OCI-LY7 (cell line): Measurements from ENCODE around the gene ADO. TPM values are rescaled to one million over a fixed set of nuclear protein-coding genes. Genes with fewer than 3 reads are reported as not detected.
A peak's percentile ranks its signal among the peaks of the same experiment; 100 is the strongest.

ENCODE experiments used
- BruUV-seq: library from RNA; stranded (reverse); fragments of 400-500 nt; replicated peaks from 2 replicates; lab custom pipeline; 2021; lab: Mats Ljungman, UMichigan
- CTCF ChIA-PET: fragments of 300-600 bp; sonication (Branson Sonifier 250); formaldehyde crosslinking; loops from one replicate; lab custom pipeline; 2022; ENCODE audit warnings: antibody characterized with exemption; ENCODE audit not compliant: unreplicated experiment; lab: Charles Lee
- POLR2A ChIA-PET: fragments of 300-600 bp; sonication (Branson Sonifier 250); formaldehyde crosslinking; loops from one replicate; lab custom pipeline; 2022; ENCODE audit warnings: antibody characterized with exemption; lab: Charles Lee
- DNase-seq: peaks from one replicate; pipeline ENCODE4 v3.0.0-alpha.2; 2015; ENCODE audit warnings: low spot score
- H2AFZ ChIP-seq: fragments of 200-600 bp; sonication (generic), shearing (Covaris generic); 2 replicates; pipeline ENCODE4 v1.6.1; 2014; ENCODE audit warnings: mild to moderate bottlenecking, antibody characterized with exemption, low read length, moderate library complexity
- H3K27ac ChIP-seq: fragments of 200-600 bp; sonication (generic); 2 replicates; pipeline ENCODE4 v1.5.1; 2014; ENCODE audit warnings: mixed run types, low read depth, mild to moderate bottlenecking, moderate library complexity, low read length, inconsistent platforms; ENCODE audit not compliant: poor library complexity, severe bottlenecking
- H3K36me3 ChIP-seq: fragments of 200-600 bp; sonication (generic); 2 replicates; pipeline ENCODE4 v1.6.1; 2014; ENCODE audit warnings: mild to moderate bottlenecking, antibody characterized with exemption, low read length, moderate library complexity, mixed read lengths; ENCODE audit not compliant: insufficient read depth
- H3K4me1 ChIP-seq: fragments of 200-600 bp; sonication (generic); 2 replicates; pipeline ENCODE4 v1.5.1; 2014; ENCODE audit warnings: mild to moderate bottlenecking, low read length; ENCODE audit not compliant: insufficient read depth, poor library complexity, severe bottlenecking
- H3K4me2 ChIP-seq: fragments of 200-600 bp; sonication (generic); 2 replicates; pipeline ENCODE4 v1.6.1; 2014; ENCODE audit warnings: mild to moderate bottlenecking, low read length
- H3K4me3 ChIP-seq: fragments of 200-600 bp; sonication (generic); 2 replicates; pipeline ENCODE4 v1.5.1; 2014; ENCODE audit warnings: mild to moderate bottlenecking, low read depth, low read length; ENCODE audit not compliant: poor library complexity, severe bottlenecking
- H3K79me2 ChIP-seq: fragments of 200-600 bp; sonication (generic); 2 replicates; pipeline ENCODE4 v1.6.1; 2016; ENCODE audit warnings: low read depth, mild to moderate bottlenecking, low read length, moderate library complexity, mixed read lengths; ENCODE audit not compliant: insufficient read depth
- H3K9me2 ChIP-seq: fragments of 200-600 bp; sonication (generic); 2 replicates; pipeline ENCODE4 v1.6.1; 2016; ENCODE audit warnings: mild to moderate bottlenecking, low read length, mixed read lengths; ENCODE audit not compliant: insufficient read depth
- H3K9me3 ChIP-seq: fragments of 200-600 bp; sonication (generic); 2 replicates; pipeline ENCODE4 v1.6.1; 2014; ENCODE audit warnings: mild to moderate bottlenecking, mixed run types, low read length, mixed read lengths
- H4K20me1 ChIP-seq: fragments of 200-600 bp; sonication (generic); 2 replicates; pipeline ENCODE4 v1.6.1; 2014; ENCODE audit warnings: mild to moderate bottlenecking, antibody characterized with exemption, low read length, moderate library complexity, mixed read lengths; ENCODE audit not compliant: insufficient read depth
- CTCF ChIP-seq: fragments of 200-600 bp; sonication (generic); conservative IDR thresholded peaks from 2 replicates; pipeline ENCODE4 v1.5.1; 2014; ENCODE audit warnings: mild to moderate bottlenecking, antibody characterized with exemption, low read length, moderate library complexity, mixed read lengths
- EZH2phosphoT487 ChIP-seq: fragments of 200-600 bp; sonication (generic); IDR thresholded peaks from 2 replicates; pipeline ENCODE4 v1.6.1; 2018; ENCODE audit warnings: low read depth, borderline replicate concordance, mild to moderate bottlenecking, mixed run types, antibody characterized with exemption, low read length, moderate library complexity, mixed read lengths
- intact Hi-C: fragments of 100-400 bp; cut with micrococcal nuclease; formaldehyde crosslinking; loops from one replicate; pipeline ENCODE4 v1.10.0; 2022; ENCODE audit not compliant: unreplicated experiment
- total RNA-seq, 2 experiments: library from RNA; depleted of rRNA in 1 of 2; stranded (reverse); fragments of >200 nt in 1 of 2; shearing (Covaris generic) in 1 of 2; gene quantifications; 2 replicates each; pipeline ENCODE4 v1.2.3, GENCODE V29; 2014 to 2022

The ADO gene
- total RNA-seq, 2 experiments from 2014 or later: 30.3 to 43.1 TPM

GRCh38 chr10:62769574-62770242 is 34.8 kb upstream of the ADO start:
- no peak overlapping the region for H3K4me3 ChIP-seq
- no peaks in the 10 kb centered on the region for H3K79me2 ChIP-seq
- no peaks in the 10 kb centered on the region for H3K9me3 ChIP-seq
- no peaks in the 10 kb centered on the region for H4K20me1 ChIP-seq
- H3K4me2 ChIP-seq: no peak overlapping the region
- peaks cover 16% of the 10 kb centered on the region for H3K4me1 ChIP-seq
- no peak for DNase-seq
- BruUV-seq: no TSS peak
- ChIA-PET POLR2A (interaction anchor here (0.8 to 1.1 kb wide), 3 partner anchors 9 to 20 kb away, joined by 3 to 4 read pairs (median 4); no protein-coding TSS in a partner anchor), CTCF (interaction anchor here (0.8 kb wide), 1 partner anchor 109 kb away, joined by 3 read pairs; no protein-coding TSS in a partner anchor)
- intact Hi-C loops: no loop called here
- TF ChIP-seq CTCF (no peak), EZH2phosphoT487 (no peak)
- H2AFZ ChIP-seq: peak overlapping the region; percentile 48; the same call in 1 of the 2 replicates
- H3K9me2 ChIP-seq: no peaks in the 10 kb centered on the region
- H3K36me3 ChIP-seq: no peaks in the 10 kb centered on the region
- H3K27ac ChIP-seq: no peak overlapping the region

DNA sequence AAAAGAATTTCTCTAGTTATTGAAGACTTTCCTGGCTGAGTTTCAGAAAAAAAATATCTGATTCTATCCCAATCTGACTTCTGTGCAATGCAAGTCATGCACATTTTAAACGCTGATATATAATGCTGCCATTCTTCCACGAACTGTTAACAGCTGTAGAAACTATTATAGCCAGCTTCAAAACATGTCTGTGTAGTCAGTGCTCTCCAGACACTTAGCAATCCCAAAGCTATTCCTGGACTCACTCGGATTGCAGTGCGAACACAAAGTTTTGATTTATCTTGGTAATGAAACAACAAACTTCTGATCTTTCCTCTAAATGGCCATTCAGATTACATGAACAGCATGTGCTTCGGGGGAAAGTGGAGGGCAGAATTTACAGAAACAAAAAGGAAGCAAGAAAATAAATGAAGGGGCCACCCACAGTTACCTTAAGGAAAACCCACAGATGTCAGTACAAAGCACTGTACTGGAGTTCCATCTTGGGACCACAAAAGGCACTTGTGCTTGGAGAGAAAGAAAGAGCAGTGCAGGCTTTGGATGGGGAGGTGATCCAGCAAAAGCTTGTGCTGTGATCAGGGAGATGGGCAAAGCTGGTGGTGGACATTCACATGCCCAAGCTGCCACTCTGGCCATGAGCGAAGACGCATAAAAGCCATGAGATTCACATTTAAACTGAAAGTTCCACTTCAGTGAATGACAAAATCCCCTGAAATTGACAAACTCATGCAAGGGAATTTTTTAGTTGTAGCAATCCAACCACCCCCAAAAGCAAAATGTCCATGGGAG is 32.1 kb upstream of the ADO start:
- Histone ChIP-seq H3K36me3 (no peaks in the 10 kb centered on the region), H3K9me2 (no peaks in the 10 kb centered on the region), H3K4me2 (no peak overlapping the region), H2AFZ (no peak overlapping the region), H3K27ac (no peak overlapping the region), H3K79me2 (no peaks in the 10 kb centered on the region), H4K20me1 (no peaks in the 10 kb centered on the region), H3K4me3 (no peak overlapping the region), H3K4me1 (peaks cover 9% of the 10 kb centered on the region), H3K9me3 (no peaks in the 10 kb centered on the region)
- intact Hi-C loops: no loop called here
- POLR2A ChIA-PET: interaction anchor here (0.7 to 2.7 kb wide), 5 partner anchors 12 to 147 kb away, joined by 3 to 15 read pairs (median 4); no protein-coding TSS in a partner anchor
- CTCF ChIA-PET: no interaction called here
- TF ChIP-seq EZH2phosphoT487 (no peak), CTCF (no peak)
- no TSS peak for BruUV-seq
- DNase-seq: no peak
